ENCODE measurements around the gene EFEMP1. TPM values are rescaled to one million over a fixed set of nuclear protein-coding genes. Genes with fewer than 3 reads are reported as not detected.
A peak's percentile ranks its signal among the peaks of the same experiment; 100 is the strongest.

Gene EFEMP1
- total and polyA plus RNA-seq, 2 experiments from 2014 or later: 54.6 to 63.4 TPM

DNA sequence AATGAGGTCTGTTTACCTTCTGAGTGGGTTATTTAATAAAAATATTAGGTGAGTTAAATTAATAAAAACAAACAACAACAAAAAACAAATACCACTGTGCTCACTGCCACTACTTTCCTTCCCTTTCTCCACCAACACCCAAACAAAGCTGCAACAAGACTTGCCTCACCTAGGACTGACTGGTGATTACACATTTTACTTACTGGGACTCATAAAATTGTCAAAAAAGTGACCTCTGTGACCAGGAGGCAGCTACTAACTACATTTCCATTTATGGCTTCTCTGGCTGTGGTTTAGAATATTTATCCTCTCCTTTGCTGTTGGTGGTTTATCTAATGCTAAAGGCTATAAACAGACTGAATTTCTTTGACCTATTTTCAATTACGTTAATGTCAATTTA lies 39.8 kb downstream of the EFEMP1 start:
- no peaks in the 10 kb centered on the region for H3K79me2 ChIP-seq
- H3K27me3 ChIP-seq: no peaks in the 10 kb centered on the region
- no peak overlapping the region for H3K4me3 ChIP-seq
- H3K36me3 ChIP-seq (replicated peaks; ENCODE audit: insufficient read depth, low read depth): no peaks in the 10 kb centered on the region
- no peaks in the 10 kb centered on the region for H3K9me3 ChIP-seq (ENCODE audit: low read depth)
- TF ChIP-seq, protein P1, sequence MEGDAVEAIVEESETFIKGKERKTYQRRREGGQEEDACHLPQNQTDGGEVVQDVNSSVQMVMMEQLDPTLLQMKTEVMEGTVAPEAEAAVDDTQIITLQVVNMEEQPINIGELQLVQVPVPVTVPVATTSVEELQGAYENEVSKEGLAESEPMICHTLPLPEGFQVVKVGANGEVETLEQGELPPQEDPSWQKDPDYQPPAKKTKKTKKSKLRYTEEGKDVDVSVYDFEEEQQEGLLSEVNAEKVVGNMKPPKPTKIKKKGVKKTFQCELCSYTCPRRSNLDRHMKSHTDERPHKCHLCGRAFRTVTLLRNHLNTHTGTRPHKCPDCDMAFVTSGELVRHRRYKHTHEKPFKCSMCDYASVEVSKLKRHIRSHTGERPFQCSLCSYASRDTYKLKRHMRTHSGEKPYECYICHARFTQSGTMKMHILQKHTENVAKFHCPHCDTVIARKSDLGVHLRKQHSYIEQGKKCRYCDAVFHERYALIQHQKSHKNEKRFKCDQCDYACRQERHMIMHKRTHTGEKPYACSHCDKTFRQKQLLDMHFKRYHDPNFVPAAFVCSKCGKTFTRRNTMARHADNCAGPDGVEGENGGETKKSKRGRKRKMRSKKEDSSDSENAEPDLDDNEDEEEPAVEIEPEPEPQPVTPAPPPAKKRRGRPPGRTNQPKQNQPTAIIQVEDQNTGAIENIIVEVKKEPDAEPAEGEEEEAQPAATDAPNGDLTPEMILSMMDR (IDR thresholded peaks at IDR 0.05; ENCODE audit: poor library complexity): no peak
- TF ChIP-seq EZH2 (IDR thresholded peaks at IDR 0.05; ENCODE audit: borderline replicate concordance): no peak
- no peak for TF ChIP-seq EZH2phosphoT487 (IDR thresholded peaks at IDR 0.05; ENCODE audit: low read depth, severe bottlenecking, unreplicated experiment)
- no peak overlapping the region for H3K4me2 ChIP-seq
- peak overlapping the region; percentile 1 for H3K27ac ChIP-seq
- H3K9me2 ChIP-seq (replicated peaks; ENCODE audit: insufficient read depth): no peaks in the 10 kb centered on the region
- no peak for DNase-seq (ENCODE audit: low spot score)
- H3K4me1 ChIP-seq (ENCODE audit: insufficient read depth): no peaks in the 10 kb centered on the region
- no peak overlapping the region for H2AFZ ChIP-seq
- WGBS (ENCODE audit: low lambda C conversion rate, missing lambda C conversion rate): 70% methylated on average over 1 of the region's 1 CpG
- no peaks in the 10 kb centered on the region for H4K20me1 ChIP-seq (ENCODE audit: insufficient read depth, poor library complexity, severe bottlenecking)

- no peaks in the 10 kb centered on the region for H3K27me3 ChIP-seq
- 59% methylated on average over 3 of the region's 3 CpGs for WGBS (ENCODE audit: low lambda C conversion rate, missing lambda C conversion rate)
- no peak for DNase-seq (ENCODE audit: low spot score)
These were observed 40.2 kb downstream of the EFEMP1 start for GRCh38 chr2:55883357-55883756.

DNA sequence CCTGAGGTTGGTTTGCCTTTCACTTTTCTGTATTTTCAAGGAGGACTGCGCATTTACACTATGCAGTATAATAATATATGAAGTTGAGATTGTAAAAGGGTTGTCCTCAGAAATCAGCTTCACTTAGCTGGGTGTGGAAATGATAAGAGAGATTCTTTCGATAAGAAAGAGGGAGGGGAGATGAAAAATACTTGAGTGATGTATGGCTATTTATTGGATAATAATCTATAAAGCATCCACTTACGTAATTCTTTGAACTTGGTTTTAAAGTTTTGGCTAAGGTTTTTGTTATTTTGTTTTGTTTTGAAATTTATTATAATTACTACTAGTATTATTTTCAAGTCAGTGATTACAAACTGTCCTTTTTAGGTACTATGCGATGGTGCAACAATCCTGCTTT lies 40.6 kb downstream of the EFEMP1 start:
- H3K27ac ChIP-seq: no peak overlapping the region
- no peaks in the 10 kb centered on the region for H3K36me3 ChIP-seq (replicated peaks; ENCODE audit: insufficient read depth, low read depth)
- no peaks in the 10 kb centered on the region for H3K27me3 ChIP-seq
- no peak overlapping the region for H3K4me2 ChIP-seq
- no peaks in the 10 kb centered on the region for H4K20me1 ChIP-seq (ENCODE audit: insufficient read depth, poor library complexity, severe bottlenecking)
- DNase-seq (ENCODE audit: low spot score): no peak
- no peak overlapping the region for H2AFZ ChIP-seq
- H3K4me3 ChIP-seq: no peak overlapping the region
- H3K79me2 ChIP-seq: no peaks in the 10 kb centered on the region
- no peaks in the 10 kb centered on the region for H3K9me3 ChIP-seq (ENCODE audit: low read depth)
- no peaks in the 10 kb centered on the region for H3K4me1 ChIP-seq (ENCODE audit: insufficient read depth)
- no peak for TF ChIP-seq EZH2phosphoT487 (IDR thresholded peaks at IDR 0.05; ENCODE audit: low read depth, severe bottlenecking, unreplicated experiment)
- TF ChIP-seq, protein P1 (IDR thresholded peaks at IDR 0.05; ENCODE audit: poor library complexity): no peak
- TF ChIP-seq EZH2 (IDR thresholded peaks at IDR 0.05; ENCODE audit: borderline replicate concordance): no peak
- 91% methylated on average over 4 of the region's 4 CpGs for WGBS (ENCODE audit: low lambda C conversion rate, missing lambda C conversion rate)
- no peaks in the 10 kb centered on the region for H3K9me2 ChIP-seq (replicated peaks; ENCODE audit: insufficient read depth)

More at GRCh38 chr2:55883357-55883756, 40.2 kb downstream of the EFEMP1 start:
- TF ChIP-seq, protein P1 (IDR thresholded peaks at IDR 0.05; ENCODE audit: poor library complexity): no peak
- TF ChIP-seq EZH2phosphoT487 (IDR thresholded peaks at IDR 0.05; ENCODE audit: low read depth, severe bottlenecking, unreplicated experiment) (no peak), EZH2 (IDR thresholded peaks at IDR 0.05; ENCODE audit: borderline replicate concordance) (no peak)
- Histone ChIP-seq H3K27ac (peak overlapping the region; percentile 1), H3K4me2 (no peak overlapping the region), H2AFZ (no peak overlapping the region), H3K9me2 (replicated peaks; ENCODE audit: insufficient read depth) (no peaks in the 10 kb centered on the region), H3K9me3 (ENCODE audit: low read depth) (no peaks in the 10 kb centered on the region), H3K36me3 (replicated peaks; ENCODE audit: insufficient read depth, low read depth) (no peaks in the 10 kb centered on the region), H3K4me1 (ENCODE audit: insufficient read depth) (no peaks in the 10 kb centered on the region), H3K4me3 (no peak overlapping the region), H4K20me1 (ENCODE audit: insufficient read depth, poor library complexity, severe bottlenecking) (no peaks in the 10 kb centered on the region), H3K79me2 (no peaks in the 10 kb centered on the region)

All from hepatocyte (in vitro differentiated cells).